HG03457 (cell line): ENCODE data around the gene GRK4.
A peak's percentile ranks its signal among the peaks of the same experiment; 100 is the strongest.

Experiments used
- ATAC-seq: cut with Tn5 transposase; IDR thresholded peaks from one replicate; pipeline ENCODE4 v1.9.1; 2021; ENCODE audit warnings: moderate number of reproducible peaks; ENCODE audit not compliant: unreplicated experiment

Gene GRK4

GRCh38 chr4:3067473-3068001 is 104.2 kb downstream of the GRK4 start:
- no peak for ATAC-seq

GRCh38 chr4:3069661-3070199 is 106.4 kb downstream of the GRK4 start:
- no peak for ATAC-seq

DNA sequence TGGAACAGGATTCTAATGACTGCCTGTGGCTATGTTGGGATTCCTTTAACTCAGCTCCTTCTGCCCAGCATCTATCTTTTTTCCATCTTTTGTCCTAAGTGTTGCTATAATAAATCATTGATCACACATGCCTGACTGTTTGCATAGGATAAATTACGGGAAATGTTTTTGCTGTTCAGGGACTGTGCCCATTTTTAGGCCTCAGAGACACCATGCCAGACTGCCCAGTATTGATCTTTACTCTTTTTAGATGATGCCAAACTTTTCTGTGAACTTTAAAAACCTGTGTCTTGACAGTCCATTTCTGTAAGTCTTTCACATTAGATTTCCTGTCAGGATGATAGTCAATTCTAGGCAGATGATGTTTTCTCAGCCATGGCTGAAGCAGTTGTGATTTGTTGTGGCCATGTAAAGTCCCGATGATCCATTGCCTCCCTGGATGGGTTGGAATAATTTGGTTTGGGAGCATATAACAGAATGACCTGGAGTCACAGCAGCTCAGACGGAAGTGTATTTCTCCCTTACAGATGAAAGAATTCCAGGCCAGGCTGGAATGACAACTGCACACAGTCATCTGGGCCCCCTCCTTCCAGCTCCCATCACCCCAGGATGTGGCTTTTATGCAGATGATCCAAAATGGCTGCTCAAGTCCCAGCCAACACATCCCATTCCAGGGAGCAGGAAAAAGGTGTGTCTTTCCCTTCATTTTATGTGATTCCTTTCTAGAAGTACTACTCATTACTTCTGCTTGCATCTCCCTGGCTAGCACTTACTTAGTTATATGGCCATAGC is 107.5 kb downstream of the GRK4 start:
- ATAC-seq, result no peak

DNA sequence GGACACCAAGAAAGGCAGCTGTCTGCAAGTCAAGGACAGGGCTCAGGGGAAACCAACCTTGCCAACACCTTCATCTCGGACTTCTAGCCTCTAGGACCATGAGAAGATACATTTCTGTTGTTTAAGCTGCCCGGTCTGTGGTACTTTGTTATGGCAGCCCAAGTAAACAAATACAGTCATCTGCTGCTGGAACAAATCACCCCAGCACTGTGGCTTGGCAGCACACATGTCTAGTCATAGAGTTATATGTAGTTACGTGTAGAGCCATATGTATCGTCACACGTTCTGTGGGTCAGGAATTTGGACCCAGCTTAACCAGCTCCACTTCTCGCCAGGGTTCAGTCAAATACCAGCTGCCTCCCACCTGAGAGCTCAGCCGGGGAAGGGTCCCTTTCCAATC is 108.4 kb downstream of the GRK4 start:
- ATAC-seq, result no peak

- ATAC-seq, result no peak
These were observed 110.0 kb downstream of the GRK4 start for GRCh38 chr4:3073158-3074077.

GRCh38 chr4:3074078-3074845 is 110.9 kb downstream of the GRK4 start, which contains the start of the genes HTT and HTT-AS:
Gene HTT (plus strand): TSS chr4:3074681. CDS start chr4:3074826, 145 bp downstream.
Gene HTT-AS (minus strand): TSS chr4:3074538.
- ATAC-seq, result peak; percentile 68

DNA sequence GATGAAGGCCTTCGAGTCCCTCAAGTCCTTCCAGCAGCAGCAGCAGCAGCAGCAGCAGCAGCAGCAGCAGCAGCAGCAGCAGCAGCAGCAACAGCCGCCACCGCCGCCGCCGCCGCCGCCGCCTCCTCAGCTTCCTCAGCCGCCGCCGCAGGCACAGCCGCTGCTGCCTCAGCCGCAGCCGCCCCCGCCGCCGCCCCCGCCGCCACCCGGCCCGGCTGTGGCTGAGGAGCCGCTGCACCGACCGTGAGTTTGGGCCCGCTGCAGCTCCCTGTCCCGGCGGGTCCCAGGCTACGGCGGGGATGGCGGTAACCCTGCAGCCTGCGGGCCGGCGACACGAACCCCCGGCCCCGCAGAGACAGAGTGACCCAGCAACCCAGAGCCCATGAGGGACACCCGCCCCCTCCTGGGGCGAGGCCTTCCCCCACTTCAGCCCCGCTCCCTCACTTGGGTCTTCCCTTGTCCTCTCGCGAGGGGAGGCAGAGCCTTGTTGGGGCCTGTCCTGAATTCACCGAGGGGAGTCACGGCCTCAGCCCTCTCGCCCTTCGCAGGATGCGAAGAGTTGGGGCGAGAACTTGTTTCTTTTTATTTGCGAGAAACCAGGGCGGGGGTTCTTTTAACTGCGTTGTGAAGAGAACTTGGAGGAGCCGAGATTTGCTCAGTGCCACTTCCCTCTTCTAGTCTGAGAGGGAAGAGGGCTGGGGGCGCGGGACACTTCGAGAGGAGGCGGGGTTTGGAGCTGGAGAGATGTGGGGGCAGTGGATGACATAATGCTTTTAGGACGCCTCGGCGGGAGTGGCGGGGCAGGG is 111.7 kb downstream of the GRK4 start:
- no peak for ATAC-seq

- ATAC-seq, result no peak
These were observed 112.2 kb downstream of the GRK4 start for GRCh38 chr4:3075652-3075981.

DNA sequence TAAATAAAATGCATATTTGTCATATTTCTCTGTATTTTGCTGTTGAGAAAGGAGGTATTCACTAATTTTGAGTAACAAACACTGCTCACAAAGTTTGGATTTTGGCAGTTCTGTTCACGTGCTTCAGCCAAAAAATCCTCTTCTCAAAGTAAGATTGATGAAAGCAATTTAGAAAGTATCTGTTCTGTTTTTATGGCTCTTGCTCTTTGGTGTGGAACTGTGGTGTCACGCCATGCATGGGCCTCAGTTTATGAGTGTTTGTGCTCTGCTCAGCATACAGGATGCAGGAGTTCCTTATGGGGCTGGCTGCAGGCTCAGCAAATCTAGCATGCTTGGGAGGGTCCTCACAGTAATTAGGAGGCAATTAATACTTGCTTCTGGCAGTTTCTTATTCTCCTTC is 114.4 kb downstream of the GRK4 start:
- ATAC-seq, result peak; percentile 32

- no peak for ATAC-seq
These were observed 116.3 kb downstream of the GRK4 start for GRCh38 chr4:3079694-3080123.

DNA sequence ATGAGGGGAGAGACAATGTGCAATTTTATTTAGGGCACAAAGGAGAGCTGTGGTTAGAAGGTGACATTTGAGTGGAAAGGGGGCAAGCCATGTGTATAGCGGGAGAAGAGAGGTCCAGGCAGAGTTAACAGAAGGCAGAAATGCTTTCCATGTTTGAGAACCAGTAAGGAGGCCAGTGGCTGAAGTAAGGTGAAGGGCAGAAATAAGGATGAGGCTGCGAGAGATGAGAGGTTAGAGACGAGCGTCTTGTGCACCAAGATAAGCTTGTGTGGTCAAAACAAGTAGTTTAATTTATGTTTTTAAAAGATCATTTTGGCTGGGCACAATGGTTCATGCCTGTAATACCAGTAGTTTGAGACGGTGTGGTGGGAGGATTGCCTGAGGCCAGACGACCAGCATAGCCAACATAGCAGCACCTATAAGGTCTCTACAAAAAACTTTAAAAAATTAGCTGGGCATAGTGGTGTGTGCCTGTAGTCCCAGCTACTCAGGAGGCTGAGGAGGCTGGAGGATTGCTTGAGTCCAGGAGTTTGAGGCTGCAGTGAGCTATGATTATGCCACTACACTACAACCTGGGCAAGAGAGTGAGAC is 119.6 kb downstream of the GRK4 start:
- ATAC-seq, result no peak

DNA sequence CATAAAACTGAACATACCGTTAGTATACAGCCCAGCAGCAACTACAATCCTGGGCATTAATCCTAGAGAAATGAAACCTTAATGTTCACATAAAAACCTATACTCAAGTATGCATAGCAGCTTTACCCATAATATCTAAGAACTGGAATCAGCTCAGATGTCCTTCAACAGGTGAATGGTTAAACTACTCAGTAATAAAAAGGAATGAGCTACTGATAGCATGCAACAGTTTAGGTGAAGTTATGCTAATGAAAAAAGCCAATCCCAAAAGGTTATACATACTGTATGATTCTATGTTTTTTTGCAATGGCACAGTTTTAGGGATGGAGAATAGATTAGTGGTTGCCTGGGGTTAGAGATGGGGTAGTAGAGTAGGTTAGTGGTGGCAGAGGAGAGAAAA is 120.4 kb downstream of the GRK4 start:
- no peak for ATAC-seq

DNA sequence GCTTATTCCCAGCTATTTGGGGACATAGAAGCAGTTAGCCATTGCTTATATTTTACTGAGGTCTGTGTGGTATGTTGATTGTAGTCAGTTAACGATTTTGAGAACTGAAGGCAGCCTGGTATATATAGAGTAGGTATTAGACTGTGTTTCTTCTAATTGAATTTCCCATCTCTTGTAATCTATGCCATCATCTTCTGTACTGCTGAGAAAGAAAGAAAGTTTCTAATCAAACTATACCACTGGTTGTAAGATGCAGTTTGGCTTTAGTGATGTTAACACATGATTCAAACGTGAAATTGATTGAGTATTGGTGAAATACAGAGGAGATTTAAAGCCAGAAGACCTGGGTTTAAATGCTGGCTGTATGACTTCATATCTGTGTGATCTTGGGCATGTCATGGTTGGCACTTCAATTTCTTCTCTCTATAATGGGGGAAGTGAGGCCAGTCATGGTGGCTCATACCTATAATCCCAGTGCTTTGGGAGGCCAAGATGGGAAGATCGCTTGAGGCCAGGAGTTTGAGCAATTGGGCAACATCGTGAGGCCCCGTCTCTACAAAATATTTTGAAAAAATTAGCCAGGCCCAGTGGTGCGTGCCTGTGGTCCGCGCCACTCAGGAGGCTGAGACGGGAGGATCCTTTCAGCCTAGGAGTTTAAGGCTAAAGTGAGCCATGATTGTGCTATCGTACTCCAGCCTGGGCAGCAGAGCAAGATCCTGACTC is 122.7 kb downstream of the GRK4 start:
- no peak for ATAC-seq

- no peak for ATAC-seq
These were observed 123.9 kb downstream of the GRK4 start for GRCh38 chr4:3087115-3087797.
